Astrocyte (in vitro differentiated cells and primary cell): Measurements from ENCODE around the gene PRKG1.

Source experiments
- EZH2 ChIP-seq: IDR thresholded peaks from 2 replicates; pipeline ENCODE4 v1.6.1; 2012; ENCODE audit warnings: mild to moderate bottlenecking, low read length, inconsistent platforms; ENCODE audit not compliant: insufficient read depth
- TF ChIP-seq, protein P1 (sequence below): IDR thresholded peaks from 2 replicates; pipeline ENCODE4 v1.5.1; 2011; ENCODE audit warnings: low read depth, mild to moderate bottlenecking, inconsistent platforms, low read length, moderate library complexity; ENCODE audit not compliant: insufficient read depth

DNA sequence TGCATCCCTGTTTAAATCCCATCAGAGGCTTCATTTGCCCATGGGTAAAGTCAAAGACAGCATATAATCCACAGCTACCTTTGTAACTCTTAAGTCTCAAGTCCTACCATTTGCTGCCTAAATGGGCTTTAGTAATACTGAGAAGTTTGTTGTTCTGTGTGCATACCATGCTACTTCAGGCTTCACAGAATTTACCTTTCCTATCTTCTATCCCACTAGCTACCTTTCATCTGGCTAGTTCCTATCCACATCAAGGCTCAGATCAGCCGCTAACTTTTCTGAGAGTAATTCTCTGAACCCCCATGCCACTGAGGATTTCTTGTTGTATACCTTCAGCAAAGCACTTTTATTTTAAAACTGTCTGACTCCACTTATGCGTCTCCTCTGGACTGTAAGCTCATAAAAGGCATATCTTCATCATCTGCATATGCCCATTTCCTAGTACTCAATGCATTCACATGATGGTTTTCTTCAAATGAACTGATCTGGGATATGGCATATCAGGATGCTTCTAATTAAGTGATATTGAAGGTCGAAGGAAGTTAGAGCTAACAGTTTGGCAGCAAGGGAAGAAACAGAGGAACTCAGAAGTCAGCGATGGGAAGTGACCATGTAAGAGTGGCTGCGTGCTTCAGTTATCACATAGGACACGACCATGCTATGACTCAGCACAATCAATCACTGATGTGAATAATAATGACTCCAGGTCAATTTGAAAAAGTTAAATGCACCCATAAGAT, 955.9 kb downstream of the PRKG1 start:
- TF ChIP-seq, protein P1, sequence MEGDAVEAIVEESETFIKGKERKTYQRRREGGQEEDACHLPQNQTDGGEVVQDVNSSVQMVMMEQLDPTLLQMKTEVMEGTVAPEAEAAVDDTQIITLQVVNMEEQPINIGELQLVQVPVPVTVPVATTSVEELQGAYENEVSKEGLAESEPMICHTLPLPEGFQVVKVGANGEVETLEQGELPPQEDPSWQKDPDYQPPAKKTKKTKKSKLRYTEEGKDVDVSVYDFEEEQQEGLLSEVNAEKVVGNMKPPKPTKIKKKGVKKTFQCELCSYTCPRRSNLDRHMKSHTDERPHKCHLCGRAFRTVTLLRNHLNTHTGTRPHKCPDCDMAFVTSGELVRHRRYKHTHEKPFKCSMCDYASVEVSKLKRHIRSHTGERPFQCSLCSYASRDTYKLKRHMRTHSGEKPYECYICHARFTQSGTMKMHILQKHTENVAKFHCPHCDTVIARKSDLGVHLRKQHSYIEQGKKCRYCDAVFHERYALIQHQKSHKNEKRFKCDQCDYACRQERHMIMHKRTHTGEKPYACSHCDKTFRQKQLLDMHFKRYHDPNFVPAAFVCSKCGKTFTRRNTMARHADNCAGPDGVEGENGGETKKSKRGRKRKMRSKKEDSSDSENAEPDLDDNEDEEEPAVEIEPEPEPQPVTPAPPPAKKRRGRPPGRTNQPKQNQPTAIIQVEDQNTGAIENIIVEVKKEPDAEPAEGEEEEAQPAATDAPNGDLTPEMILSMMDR, result no peak
- TF ChIP-seq EZH2, result no peak
